Measurements from ENCODE around the gene SLC22A6.

- no peak for TF ChIP-seq CTCF (IDR thresholded peaks at IDR 0.05)
- TF ChIP-seq POLR2AphosphoS5 (IDR thresholded peaks at IDR 0.05), result no peak
- TF ChIP-seq POLR2A (IDR thresholded peaks at IDR 0.05), result no peak
Observed at GRCh38 chr11:62983536-62984199, 1.1 kb downstream of the SLC22A6 start.

Data from breast epithelium (tissue), 3 donors.